ENCODE data around the gene SPEF2. TPM values are rescaled to one million over a fixed set of nuclear protein-coding genes. Genes with fewer than 3 reads are reported as not detected.
"Not testable (repeated sequence)": the region's sequence is repeated elsewhere in the genome, so short reads cannot be mapped to it uniquely, and the experiment has no call there.

The SPEF2 gene
- total RNA-seq, 1 experiment from 2014 or later, result 8.2 TPM

DNA sequence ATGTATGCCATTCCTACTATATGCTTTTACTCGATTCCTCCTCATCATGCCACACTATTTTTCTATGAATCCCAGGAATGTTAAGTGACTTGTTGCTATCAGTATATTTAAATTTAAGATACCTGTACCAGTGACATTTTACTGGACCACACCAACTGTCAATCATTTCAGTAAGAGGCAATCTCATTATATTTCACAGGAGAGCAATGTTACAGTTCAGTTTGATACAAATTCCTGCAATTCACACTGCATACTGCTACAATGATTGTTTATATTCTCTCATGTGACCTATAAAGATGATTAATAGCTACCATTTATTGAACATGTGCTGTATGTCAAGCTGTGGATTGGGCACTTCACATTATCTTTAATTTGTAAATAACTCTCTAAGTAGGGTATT, 30.0 kb downstream of the SPEF2 start:
- in situ Hi-C loops (cut with HindIII; ENCODE audit: low pct_unique_long_range_greater_than_20kb, low sequenced_read_pairs), result no loop called here
- DNase-seq (ENCODE audit: low read depth, low spot score), result no peak

DNA sequence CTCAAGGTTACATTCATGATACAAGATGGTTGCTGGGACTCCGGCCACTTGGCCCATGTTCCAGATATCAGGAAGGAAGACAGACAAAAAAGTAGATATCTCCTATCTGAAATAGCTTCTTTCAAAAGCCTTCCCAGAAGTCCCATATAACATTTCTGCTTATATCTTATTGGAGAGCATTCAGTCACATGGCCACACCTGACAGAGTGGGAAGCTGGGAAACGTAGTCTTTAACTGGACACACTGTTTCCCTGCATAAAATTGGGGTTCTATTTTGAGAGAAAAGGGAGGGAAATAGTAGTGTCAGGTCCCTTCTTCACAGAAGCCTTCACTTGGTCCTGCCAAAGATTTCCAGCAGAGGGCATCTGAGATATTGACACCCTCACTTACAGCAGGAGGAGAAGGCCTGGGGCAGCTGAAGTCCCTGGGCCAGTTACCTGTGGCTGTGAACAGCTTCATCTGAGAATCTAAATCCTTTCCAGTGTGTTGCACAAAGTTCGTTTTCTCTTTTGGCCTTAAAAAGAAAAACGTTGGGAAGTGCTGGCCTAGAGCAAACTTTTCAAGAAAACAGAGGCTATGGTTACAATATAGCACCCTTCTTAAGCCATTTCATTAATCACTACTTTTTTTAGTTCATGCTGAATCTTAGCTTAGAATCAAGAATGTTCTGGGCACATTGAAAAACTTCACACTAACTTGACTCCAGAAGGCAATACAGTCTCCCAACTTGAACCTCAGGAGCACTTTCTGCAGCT, 33.5 kb downstream of the SPEF2 start:
- DNase-seq (ENCODE audit: low read depth, low spot score), result peak; percentile 83
- in situ Hi-C loops (cut with HindIII; ENCODE audit: low pct_unique_long_range_greater_than_20kb, low sequenced_read_pairs), result no loop called here

DNA sequence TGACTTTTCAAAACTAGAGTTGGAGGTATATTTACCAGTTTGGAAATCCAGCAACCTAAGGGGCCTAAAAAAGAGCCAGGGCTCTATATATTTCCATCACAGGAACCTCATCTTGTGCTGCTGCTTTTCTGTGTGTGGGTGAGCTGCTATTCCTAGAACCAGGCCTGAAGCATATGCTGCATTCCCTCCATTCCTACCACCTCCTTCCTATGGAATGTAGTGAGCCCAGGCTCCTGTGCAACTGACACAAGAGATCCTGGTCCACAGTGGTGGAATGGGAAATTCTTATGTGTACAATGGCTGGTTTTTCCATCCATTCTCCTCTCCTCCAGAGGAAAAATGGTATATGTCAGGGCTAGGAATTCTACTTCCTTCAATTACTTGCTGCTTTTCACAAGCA, 39.1 kb downstream of the SPEF2 start:
- in situ Hi-C loops (cut with HindIII; ENCODE audit: low pct_unique_long_range_greater_than_20kb, low sequenced_read_pairs), result no loop called here
- DNase-seq (ENCODE audit: low read depth, low spot score), result no peak

DNA sequence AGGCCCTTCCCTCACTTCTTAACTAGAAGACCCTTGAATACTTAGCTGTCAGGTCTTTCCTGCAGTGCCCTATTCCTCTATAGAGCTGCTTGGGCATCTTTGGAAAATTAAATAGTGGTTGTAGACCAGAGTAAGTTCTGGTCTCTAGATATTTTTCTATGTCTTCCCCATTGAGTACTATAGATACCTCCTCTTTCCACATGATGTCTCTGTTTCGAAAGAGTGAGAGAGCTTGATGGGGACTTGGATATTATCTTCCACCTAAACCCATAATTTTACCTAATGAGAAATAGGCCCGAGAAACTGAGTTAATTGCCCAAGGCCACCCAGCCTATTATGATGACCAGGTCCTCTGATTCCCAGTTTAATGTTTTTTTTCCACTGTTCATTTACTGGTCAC, 40.2 kb downstream of the SPEF2 start:
- peak; percentile 22 for DNase-seq (ENCODE audit: low read depth, low spot score)
- in situ Hi-C loops (cut with HindIII; ENCODE audit: low pct_unique_long_range_greater_than_20kb, low sequenced_read_pairs), result no loop called here

DNA sequence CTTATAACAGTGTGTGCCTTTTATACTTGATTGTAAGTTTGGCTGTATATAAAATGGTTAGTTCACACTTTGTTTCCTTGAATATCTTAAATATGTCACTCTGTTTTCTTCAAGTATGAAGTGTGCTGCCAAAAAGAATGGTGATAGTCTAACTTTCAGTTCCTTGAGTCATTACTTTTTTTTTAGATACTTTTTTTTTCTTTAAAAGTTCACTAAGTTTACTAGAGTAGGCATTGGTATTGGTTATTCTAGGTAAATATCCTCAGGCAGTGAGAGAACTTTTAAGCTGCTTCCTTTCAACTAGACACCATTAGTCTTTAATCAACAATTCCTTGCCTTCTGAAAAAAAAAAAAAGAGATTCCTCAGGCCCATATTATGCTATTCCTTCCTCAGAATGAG, 41.9 kb downstream of the SPEF2 start:
- in situ Hi-C loops (cut with HindIII; ENCODE audit: low pct_unique_long_range_greater_than_20kb, low sequenced_read_pairs), result no loop called here
- no peak for DNase-seq (ENCODE audit: low read depth, low spot score)

DNA sequence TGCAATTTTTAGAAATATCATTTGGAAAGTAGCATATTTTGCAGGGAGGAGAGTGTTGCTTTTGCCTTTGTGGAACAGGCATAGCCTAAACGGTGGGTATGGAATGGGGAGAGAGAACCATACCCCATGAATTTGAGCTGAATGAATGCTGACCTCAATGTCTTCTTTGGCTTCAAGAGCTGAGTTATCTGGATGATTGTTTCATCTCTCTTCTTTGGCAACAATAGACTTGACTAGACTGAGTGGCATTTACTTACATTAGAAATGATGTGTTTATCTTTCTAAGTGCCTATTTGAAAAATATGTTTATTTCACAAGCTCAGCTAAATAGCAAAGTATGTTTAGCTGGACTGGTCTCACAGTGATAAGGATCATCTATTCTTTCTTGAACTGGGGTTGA, 42.8 kb downstream of the SPEF2 start:
- in situ Hi-C loops (cut with HindIII; ENCODE audit: low pct_unique_long_range_greater_than_20kb, low sequenced_read_pairs), result no loop called here
- no peak for DNase-seq (ENCODE audit: low read depth, low spot score)

DNA sequence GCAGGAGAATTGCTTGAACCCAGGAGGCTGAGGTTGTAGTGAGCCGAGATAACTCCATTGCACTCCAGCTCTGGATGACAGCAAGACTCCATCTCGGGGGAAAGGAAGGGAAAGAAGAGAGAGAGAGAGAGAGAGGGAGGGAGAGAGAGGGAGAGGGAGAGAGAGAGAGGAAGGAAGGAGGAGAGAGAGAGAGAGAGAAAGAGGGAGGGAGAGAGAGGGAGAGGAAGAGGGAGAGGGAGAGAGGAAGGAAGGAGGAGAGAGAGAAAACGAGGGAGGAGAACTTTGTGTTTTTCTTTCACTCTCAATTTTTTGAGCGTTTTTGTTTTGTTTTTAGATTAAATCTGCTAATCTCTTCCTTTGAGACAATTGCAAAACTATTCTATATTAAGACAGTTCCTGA, 46.9 kb downstream of the SPEF2 start:
- DNase-seq (ENCODE audit: low read depth, low spot score), result no peak
- in situ Hi-C loops (cut with HindIII; ENCODE audit: low pct_unique_long_range_greater_than_20kb, low sequenced_read_pairs), result no loop called here

DNA sequence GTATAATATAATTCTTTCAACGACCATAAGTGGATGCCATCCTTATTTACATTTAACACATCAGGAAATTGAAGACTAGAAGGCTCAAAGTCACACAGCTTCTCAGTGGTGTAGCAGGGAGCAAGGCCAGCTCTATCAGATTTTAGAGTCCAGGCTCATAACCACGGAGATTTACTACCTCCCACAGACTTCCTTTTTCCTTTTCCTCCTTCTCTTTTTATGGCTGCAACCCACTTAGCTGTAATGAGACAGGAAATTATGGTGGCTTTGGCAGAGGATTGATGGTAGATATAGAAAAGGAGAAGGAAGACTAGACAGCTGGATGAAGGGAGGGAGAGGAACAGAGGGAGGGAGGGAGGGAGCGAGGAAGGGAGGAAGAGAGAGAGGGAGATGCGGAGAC, 47.4 kb downstream of the SPEF2 start:
- DNase-seq (ENCODE audit: low read depth, low spot score), result no peak
- in situ Hi-C loops (cut with HindIII; ENCODE audit: low pct_unique_long_range_greater_than_20kb, low sequenced_read_pairs), result no loop called here

DNA sequence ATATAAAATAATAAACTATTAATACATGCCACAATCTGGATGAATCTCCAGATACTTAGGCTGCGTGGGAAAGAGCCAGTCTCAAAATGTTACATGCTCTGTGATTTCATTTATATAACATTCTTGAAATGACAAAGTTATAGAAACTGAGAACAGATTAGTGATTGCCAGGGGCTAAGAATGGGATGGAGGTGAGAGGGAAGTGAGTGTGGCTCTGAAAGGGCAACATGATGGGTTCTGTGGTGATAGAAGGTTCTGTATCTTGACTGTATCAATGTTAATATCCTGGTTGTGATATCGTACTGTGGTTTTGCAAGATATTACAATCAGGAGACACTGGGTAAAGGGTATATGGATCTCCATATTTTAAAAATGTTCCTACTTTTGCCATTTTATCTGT, 50.7 kb downstream of the SPEF2 start:
- in situ Hi-C loops (cut with HindIII; ENCODE audit: low pct_unique_long_range_greater_than_20kb, low sequenced_read_pairs), result no loop called here
- DNase-seq (ENCODE audit: low read depth, low spot score), result no peak

DNA sequence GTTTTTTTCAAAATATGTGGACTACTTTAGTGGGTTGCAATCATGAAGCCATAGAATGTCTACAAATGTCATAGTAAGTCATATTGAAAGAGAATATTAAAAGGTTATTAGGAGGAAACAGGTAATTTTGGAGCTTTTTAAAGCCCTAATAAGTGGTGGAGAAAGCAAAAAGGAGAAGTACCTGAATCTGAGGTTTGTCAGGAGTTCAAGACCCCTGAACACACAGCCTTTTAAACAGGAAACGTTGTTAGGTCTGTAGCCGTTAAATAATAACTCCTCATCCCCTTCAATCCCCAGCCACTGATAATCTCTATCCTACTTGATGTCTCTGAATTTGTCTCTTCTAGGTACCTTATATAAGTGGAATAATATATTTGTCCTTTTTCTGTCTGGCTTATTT, 51.1 kb downstream of the SPEF2 start:
- no peak for DNase-seq (ENCODE audit: low read depth, low spot score)

DNA sequence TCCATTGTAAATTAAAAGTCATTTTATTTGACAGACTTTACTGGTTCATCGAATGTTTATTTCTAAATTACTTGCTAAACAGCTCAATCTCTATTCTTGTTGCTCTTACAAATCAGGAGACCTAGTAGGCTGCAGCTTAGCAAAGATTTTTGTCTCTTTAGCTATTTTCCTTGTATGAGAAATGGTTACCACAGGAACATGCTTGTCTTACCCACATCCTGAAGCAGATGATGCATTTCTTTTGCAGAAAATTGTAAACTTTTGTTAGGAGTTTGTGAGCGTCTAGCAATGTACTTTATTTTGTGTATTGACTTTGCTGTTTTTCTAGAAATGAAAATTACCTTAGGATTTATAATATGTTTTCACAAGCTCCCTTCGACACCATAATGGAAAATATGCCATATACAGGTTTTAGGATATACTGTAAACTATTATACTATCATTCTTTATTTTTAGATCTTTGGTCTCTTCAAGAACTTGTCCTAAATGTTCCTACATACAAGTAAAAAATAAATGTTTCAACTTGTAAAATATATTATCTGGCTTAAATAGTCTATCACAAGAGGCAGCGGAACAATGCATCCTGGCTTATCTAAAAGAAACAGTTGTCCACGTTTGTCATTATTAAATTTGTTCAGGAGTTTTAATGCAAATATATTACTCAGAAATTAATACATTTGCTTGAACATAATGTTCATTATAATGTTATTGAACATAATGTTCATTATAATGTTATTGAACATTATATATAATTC, 54.1 kb downstream of the SPEF2 start:
- in situ Hi-C loops (cut with HindIII; ENCODE audit: low pct_unique_long_range_greater_than_20kb, low sequenced_read_pairs), result no loop called here
- DNase-seq (ENCODE audit: low read depth, low spot score), result no peak

More for the DNA sequence above, 51.1 kb downstream of the SPEF2 start:
- in situ Hi-C loops (cut with HindIII; ENCODE audit: low pct_unique_long_range_greater_than_20kb, low sequenced_read_pairs), result no loop called here

DNA sequence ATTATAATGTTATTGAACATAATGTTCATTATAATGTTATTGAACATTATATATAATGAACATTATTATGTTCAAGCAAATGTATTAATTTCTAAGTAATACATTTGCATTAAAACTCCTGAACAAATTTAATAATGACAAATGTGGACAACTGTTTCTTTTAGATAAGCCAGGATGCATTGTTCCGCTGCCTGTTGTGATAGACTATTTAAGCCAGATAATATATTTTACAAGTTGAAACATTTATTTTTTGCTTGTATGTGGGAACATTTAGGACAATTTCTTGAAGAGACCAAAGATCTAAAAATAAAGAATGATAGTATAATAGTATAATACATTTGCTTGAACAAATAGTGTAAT, 54.6 kb downstream of the SPEF2 start:
- DNase-seq (ENCODE audit: low read depth, low spot score); in situ Hi-C loops (cut with HindIII; ENCODE audit: low pct_unique_long_range_greater_than_20kb, low sequenced_read_pairs): not testable (repeated sequence)

DNA sequence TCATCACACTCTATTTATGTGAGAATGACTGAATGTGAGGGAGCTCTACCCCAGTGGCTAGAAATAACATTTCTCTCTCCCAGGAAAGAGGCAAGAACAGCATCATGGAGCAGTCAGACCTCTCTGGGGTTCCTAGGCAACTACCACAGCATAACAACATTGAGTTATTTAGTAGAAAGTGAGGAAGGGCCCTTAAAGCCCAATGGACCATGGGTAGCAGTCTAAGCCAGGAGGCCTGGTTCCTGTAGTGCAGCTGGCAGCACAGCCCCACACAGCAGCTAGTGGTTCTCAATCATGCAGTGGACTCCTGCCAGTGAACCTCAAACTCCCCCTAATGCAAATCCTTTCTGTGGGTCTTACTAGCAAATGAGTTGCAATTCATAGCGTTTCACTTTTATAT, 55.3 kb downstream of the SPEF2 start:
- in situ Hi-C loops (cut with HindIII; ENCODE audit: low pct_unique_long_range_greater_than_20kb, low sequenced_read_pairs), result no loop called here
- no peak for DNase-seq (ENCODE audit: low read depth, low spot score)

DNA sequence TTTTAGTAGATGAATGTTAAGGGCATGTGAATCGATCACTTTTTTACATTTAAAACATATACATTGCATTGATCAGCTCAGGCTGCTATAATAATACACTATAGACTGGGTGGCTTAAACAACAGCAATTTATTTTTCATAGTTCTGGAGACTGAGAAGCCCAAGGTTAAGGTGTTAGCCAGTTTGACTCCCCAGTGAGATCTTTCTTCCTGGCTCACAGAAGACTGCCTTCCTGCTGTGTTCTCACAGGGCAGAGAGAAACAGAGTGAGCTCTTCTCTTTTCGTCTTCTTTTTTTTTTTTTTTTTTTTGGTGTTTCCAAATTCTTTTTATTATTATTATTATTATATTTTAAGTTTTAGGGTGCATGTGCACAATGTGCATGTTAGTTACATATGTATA, 56.4 kb downstream of the SPEF2 start:
- in situ Hi-C loops (cut with HindIII; ENCODE audit: low pct_unique_long_range_greater_than_20kb, low sequenced_read_pairs), result no loop called here
- no peak for DNase-seq (ENCODE audit: low read depth, low spot score)

DNA sequence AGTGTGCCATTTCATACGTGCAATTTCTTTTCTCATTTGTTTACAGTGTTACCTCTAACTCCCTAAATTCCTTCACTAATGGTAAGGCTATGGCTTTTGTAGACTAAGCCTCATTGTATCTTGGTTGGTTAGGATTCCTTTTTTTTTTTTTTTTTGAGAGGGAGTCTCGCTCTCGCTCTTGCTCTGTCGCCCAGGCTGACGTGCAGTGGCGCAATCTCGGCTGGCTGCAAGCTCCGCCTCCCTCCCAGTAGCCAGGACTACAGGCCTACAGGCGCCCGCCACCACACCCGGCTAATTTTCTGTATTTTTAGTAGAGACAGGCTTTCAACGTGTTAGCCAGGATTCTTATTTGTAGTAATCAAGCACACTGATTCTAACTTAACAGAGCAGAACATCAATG, 57.7 kb downstream of the SPEF2 start:
- in situ Hi-C loops (cut with HindIII; ENCODE audit: low pct_unique_long_range_greater_than_20kb, low sequenced_read_pairs), result no loop called here

DNA sequence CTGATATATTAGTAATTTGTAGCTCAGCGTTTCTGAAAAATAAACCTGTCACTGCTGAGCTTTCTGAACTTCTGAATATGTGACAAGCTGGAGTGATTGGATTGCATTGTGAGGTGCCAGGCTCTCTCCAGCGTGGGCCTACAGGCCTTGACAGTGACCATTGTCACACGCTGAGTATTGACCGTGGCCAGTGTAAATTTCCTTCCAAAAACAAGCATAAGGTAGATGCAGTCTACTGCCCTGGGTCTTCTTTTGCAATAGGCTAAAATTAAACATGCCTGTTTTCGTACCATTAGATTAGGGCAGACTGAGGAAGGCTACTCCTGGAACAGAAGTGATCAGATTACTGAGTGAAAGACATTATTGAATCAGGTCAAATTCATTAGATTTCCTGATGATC, 60.2 kb downstream of the SPEF2 start:
- DNase-seq (ENCODE audit: low read depth, low spot score), result no peak
- in situ Hi-C loops (cut with HindIII; ENCODE audit: low pct_unique_long_range_greater_than_20kb, low sequenced_read_pairs), result no loop called here

More for the DNA sequence above, 57.7 kb downstream of the SPEF2 start:
- DNase-seq (ENCODE audit: low read depth, low spot score), result no peak

DNA sequence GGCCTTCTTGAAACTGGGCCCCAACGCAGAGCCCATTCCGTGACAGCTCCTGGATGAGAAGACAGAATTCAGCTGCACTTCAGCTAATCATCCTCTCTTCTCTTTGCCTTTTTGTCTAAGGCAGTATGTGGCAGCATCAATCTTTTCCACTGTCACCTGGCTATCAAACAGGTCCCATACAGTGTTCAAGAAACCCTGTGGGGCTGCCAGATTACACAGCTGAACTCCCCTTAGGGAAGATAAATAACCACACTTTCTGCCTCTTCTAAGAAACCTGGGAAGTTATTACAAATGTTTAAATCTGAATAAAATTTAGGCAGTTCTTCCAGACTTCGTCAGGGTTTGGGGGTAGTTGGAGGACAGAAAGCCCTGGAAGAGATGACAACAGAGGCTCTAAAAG, 61.0 kb downstream of the SPEF2 start:
- DNase-seq (ENCODE audit: low read depth, low spot score), result no peak
- in situ Hi-C loops (cut with HindIII; ENCODE audit: low pct_unique_long_range_greater_than_20kb, low sequenced_read_pairs), result no loop called here

DNA sequence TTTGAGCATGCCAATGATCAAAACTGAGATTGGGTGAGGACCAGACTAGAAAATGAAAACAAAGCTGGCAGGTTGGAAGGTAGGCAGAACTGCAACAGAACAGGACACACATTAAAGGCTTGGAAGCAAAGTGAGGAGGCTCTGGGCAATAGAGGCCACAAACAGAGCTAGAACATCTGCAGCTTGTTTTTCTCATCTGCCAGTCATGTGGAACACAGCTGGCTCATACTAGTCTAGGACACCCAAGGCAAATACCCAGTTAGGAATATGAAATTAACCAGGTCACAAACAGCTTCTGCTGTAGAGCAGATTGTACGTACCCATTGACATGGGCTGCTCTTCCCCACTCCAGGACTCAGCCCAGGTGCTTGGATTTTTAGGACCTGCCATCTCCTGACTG, 61.7 kb downstream of the SPEF2 start:
- in situ Hi-C loops (cut with HindIII; ENCODE audit: low pct_unique_long_range_greater_than_20kb, low sequenced_read_pairs), result no loop called here
- DNase-seq (ENCODE audit: low read depth, low spot score), result no peak

DNA sequence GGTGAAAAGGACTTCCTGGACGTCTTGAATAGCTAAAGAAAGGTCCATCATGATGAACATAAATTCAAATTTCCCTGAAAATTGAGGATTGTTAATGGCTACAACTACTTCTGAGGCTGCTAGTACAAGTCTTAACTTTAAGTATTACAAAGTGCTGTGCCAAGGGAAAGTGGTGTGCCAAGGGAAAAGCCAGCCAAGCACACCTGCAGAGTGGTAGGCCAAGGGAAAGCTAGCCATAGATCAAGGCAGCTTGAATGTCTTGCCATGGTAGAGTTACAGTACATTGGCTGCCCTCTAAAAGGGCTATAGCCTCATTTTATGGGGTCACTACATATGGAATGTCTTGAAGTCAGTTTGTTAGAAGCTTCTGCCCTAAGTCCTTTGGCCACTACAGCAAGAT, 64.2 kb downstream of the SPEF2 start:
- no peak for DNase-seq (ENCODE audit: low read depth, low spot score)
- in situ Hi-C loops (cut with HindIII; ENCODE audit: low pct_unique_long_range_greater_than_20kb, low sequenced_read_pairs), result no loop called here
